Eye (tissue), 1 donor: Measurements from ENCODE around the gene GPRC5B.

Source experiments
- DNase-seq: peaks from one replicate; pipeline ENCODE4 v3.0.0-alpha.2; 2015

The GPRC5B gene

GRCh38 chr16:19842426-19843157 lies 42.1 kb downstream of the GPRC5B start:
- no peak for DNase-seq

DNA sequence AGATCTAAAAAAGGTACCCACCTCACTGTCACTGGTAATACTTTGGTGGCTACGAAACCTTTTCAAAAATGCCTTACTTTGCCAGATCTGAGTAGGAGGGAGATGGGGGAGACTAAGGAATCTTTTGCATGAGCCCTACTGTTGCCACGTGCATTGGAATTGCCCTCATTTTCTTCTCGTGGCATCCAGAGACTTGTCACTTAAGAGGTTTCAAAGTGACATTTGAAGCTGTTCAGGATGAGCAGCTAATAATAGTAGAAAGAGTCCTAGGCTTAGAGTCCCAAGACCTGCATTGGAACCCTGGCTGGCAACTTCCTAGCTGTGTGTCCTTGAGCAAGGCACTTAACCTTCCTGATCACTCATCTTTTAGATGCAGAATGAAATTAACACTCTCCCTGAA lies 43.5 kb downstream of the GPRC5B start:
- no peak for DNase-seq

- DNase-seq, result no peak
These were observed 44.0 kb downstream of the GPRC5B start for GRCh38 chr16:19840524-19841110.

- no peak for DNase-seq
These were observed 46.5 kb downstream of the GPRC5B start for GRCh38 chr16:19837984-19838707.

GRCh38 chr16:19837331-19837980 lies 47.2 kb downstream of the GPRC5B start:
- peak; percentile 52 for DNase-seq

DNA sequence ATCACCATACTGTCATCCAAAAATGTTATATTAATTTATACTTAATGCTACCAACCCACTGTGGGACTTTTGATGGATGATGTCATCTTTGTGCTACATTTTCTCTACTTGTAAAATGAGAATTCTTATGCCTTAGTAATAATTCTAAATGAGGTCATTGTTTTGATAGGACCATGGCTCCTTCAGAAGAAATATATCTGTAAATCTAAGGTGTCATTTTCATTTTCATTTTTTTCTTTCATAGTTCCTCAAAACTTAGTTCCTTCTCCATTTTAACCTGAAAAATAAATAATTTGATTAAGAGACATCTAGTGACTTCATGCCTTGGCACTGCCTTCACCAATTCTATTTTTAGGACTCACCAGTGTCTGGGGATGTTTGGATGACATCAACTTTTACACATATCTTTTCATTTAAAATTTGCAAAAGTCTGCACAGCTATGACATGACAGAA lies 48.7 kb downstream of the GPRC5B start:
- peak; percentile 41 for DNase-seq

DNA sequence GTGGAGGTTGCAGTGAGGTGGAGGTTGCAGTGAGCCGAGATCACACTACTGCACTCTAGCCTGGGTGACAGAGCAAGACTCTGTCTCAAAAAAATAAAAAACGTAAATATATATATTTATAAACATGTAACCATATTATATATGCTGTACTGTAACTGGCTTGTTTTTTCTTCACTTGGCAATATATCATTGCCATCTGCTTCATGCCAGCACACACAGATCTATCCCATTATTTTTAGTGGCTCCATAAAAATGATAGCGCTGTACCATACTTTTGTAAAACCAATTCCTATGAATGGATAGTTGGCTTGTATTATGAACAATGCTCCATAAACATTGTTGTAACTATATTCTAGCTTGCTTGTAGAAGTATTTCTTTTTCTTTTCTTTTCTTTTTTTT lies 49.5 kb downstream of the GPRC5B start:
- no peak for DNase-seq

DNA sequence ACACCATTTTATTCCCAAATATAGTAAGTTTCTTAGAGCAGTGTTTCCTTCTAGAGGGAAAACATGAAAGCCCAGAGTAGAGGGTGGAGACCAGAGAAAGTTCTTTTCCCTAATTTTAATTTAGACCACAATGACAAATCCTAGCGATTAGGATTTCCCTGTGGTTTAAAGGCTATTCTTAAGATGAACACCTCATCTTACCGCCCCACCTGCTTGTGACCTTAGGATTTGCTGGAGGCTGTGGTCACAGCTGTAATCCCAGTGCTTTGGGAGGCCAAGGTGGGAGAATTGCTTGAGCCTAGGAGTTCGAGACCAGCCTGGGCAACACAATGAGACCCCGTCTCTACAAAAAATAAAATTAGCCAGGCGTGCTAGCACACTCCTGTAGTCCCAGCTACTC lies 51.1 kb downstream of the GPRC5B start:
- DNase-seq, result no peak

DNA sequence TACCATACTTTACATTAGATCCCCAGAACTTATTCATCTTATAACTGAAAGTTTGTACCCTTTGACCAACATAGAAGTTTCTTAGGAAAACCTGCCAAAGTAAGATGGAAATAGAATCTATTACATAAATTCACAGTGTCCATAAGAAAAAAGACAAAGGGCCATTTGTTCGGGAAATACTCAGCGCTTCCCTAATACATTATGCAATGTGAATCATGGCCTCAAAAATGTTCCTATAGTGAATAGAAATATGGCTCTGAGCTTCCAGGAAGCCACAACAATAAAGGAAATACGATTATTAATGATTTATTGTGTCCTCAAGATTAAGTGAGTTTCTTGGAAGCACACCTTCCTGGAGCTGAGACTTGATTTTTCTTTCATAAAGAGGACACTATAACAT lies 51.5 kb downstream of the GPRC5B start:
- DNase-seq, result no peak

DNA sequence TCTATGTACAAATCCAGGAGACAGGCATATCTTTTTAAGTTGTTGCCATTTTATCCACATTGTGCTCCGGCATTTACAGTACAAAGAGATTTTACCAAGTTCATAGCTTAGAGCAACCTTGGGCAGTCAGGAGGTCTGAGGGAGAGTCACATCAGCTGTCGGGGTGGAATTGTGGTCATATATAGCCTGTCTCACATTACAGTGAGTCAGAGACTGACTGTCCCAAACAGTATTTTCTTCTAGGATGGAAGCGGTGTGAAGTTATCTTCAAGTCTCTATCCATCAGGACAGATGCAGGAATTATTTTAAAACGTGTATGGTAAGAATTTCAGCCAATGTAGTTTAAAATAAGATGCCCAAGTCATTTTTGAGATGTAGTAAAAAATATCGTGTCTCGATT lies 53.0 kb downstream of the GPRC5B start:
- DNase-seq, result no peak

- DNase-seq, result no peak
These were observed 53.6 kb downstream of the GPRC5B start for GRCh38 chr16:19830902-19831560.

DNA sequence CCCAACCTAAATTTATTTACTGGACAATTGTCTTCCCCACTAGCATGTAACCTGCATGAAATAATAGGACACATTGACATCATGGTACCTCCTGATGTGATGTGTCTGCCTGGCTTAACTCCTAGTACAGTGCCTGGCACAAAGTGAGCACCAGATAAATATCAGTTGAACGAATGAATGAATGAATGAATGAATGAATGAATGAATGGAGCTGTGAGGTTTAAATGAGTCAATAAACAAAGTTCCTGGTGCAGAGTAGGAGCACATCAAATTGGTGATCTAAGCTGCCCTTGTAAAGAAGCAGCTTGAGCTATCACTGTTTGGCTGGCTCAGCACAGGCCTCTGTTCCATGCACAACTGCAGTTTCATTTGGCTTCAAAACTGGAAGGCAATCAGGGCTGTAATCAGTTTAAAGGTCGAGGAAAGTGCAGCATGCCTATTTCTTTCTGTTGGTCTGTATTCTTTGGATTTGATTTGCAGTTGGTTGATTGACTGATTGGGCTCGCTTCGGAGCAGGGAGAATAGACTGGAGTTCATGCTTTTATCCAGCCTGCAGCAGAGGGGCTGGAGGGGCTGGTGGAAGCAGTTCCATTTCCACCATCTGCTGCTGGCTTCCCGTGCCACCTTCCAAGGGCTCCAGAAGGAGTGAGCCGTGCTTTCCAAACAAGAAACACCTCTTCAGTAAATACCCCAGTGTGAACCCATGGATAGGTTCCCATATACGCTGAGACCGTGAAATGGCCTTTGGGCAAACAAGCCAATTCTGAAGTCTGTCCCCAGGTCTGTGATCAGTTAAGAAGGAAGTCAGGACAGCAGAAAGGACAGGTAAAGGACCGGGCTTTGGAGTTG lies 54.6 kb downstream of the GPRC5B start:
- DNase-seq, result no peak

DNA sequence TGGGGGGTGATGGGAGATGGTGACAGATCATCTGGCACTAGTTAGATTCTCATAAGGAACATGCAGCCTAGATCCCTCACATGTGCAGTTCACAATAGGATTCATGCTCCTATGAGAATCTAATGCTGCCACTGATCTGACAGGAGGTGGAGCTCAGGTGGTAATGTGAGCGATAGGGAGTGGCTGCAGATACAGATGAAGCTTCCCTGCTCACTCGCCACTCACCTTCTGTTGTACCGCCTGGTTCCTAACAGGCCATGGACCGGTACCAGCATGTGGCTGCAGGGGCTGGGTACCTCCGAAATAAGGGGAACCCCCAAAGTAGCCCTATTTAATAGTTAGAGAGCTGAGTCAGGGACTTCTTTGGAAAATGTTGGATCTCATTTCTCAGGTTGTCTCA lies 60.4 kb downstream of the GPRC5B start:
- DNase-seq, result no peak

- DNase-seq, result no peak
These were observed 61.3 kb downstream of the GPRC5B start for GRCh38 chr16:19823322-19823721.

GRCh38 chr16:19822533-19822932 lies 62.1 kb downstream of the GPRC5B start:
- DNase-seq, result no peak

DNA sequence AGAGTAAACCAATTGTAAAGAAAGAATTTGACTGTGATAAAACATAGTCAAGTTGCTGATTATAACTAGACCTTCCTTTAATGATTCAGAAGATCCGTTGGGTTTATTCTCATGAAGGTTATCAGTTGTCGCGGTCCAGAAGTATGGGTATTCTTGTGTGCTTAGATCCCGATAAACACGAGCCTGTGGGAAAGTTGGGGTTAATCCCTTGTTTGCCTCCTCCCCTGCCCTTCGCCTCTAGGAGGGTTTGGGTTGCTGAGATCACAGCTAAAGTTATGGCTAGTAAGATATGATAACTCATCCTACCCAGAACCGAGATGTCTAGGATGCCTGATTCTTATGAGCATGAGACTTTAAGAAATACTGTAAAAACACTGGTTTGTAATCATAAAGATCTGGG lies 66.8 kb downstream of the GPRC5B start:
- DNase-seq, result no peak

- DNase-seq, result no peak
These were observed 67.5 kb downstream of the GPRC5B start for GRCh38 chr16:19817122-19817521.

GRCh38 chr16:19815418-19815817 lies 69.2 kb downstream of the GPRC5B start:
- no peak for DNase-seq

GRCh38 chr16:19812986-19813385 lies 71.7 kb downstream of the GPRC5B start:
- no peak for DNase-seq

- peak; percentile 18 for DNase-seq
These were observed 73.6 kb downstream of the GPRC5B start for GRCh38 chr16:19810817-19811731.

DNA sequence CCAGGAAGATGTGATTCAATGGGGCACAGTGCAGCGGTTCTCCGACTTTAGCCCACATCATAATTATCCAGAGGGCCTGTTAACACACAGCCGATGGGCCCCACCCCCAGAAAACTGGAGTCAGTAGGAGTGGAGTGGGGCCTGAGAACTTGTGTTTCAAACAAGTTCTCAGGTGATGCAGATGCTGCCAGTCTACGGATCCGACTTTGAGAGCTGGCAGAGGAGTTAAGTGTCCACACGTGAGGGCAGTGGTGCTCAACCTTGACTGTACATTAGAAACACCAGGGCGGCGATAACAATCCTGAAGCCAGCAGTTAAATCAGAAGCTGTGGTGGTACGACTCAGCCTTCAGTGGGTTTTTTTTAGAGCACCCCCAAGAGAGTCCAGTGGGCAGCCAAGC lies 75.0 kb downstream of the GPRC5B start:
- no peak for DNase-seq
